WTC11 (cell line): ENCODE data around the gene ALDOA. TPM values are rescaled to one million over a fixed set of nuclear protein-coding genes. Genes with fewer than 3 reads are reported as not detected.
A peak's percentile ranks its signal among the peaks of the same experiment; 100 is the strongest.

Experiments
- ATAC-seq: fragments of 200-7000 bp; cut with Tn5 transposase; 2 replicates; pipeline ENCODE4 v1.10.0; 2021; ENCODE audit warnings: mild to moderate bottlenecking, moderate library complexity
- CTCF ChIA-PET: fragments of 300-600 bp; sonication (Branson Sonifier 250); formaldehyde crosslinking; loops from one replicate; lab custom pipeline; 2021; ENCODE audit warnings: antibody characterized with exemption; lab: Charles Lee
- POLR2A ChIA-PET: fragments of 350-600 bp; sonication (Branson Sonifier 250); formaldehyde crosslinking; loops from one replicate; lab custom pipeline; 2021; ENCODE audit warnings: antibody characterized with exemption; lab: Charles Lee
- DNase-seq: peaks from one replicate; pipeline ENCODE4 v3.0.0; 2021; ENCODE audit warnings: low spot score
- H3K27ac Mint-ChIP-seq: 2 replicates; pipeline ENCODE4 v1.8.0; 2021; ENCODE audit warnings: mixed read lengths
- H3K27me3 Mint-ChIP-seq: 2 replicates; pipeline ENCODE4 v1.8.0; 2021; ENCODE audit warnings: low read depth, mild to moderate bottlenecking, moderate library complexity, mixed read lengths
- H3K36me3 Mint-ChIP-seq: 2 replicates; pipeline ENCODE4 v1.8.0; 2021; ENCODE audit warnings: mixed read lengths
- H3K4me1 Mint-ChIP-seq: 2 replicates; pipeline ENCODE4 v1.8.0; 2022; ENCODE audit warnings: mixed read lengths
- H3K4me3 Mint-ChIP-seq: 2 replicates; pipeline ENCODE4 v1.8.0; 2021; ENCODE audit warnings: mild to moderate bottlenecking, moderate library complexity, mixed read lengths
- H3K9me3 Mint-ChIP-seq: 2 replicates; pipeline ENCODE4 v1.8.0; 2021; ENCODE audit warnings: mixed read lengths
- ATF2 ChIP-seq: sonication (generic); formaldehyde crosslinking; IDR thresholded peaks from 2 replicates; pipeline ENCODE4 v1.8.1; 2022; ENCODE audit warnings: low read depth, missing genetic modification reagents, borderline replicate concordance
- CREB1 ChIP-seq: sonication (generic); formaldehyde crosslinking; IDR thresholded peaks from 2 replicates; pipeline ENCODE4 v1.8.0; 2023; ENCODE audit warnings: mild to moderate bottlenecking, missing genetic modification reagents
- E2F5 ChIP-seq: sonication (generic); formaldehyde crosslinking; IDR thresholded peaks from 2 replicates; pipeline ENCODE4 v1.8.1; 2022; ENCODE audit warnings: mild to moderate bottlenecking, moderate library complexity, missing genetic modification reagents
- ELF4 ChIP-seq: sonication (generic); formaldehyde crosslinking; IDR thresholded peaks from 2 replicates; pipeline ENCODE4 v1.8.1; 2022; ENCODE audit warnings: low read depth, mild to moderate bottlenecking, moderate library complexity, missing genetic modification reagents
- ETV6 ChIP-seq: sonication (generic); formaldehyde crosslinking; IDR thresholded peaks from 2 replicates; pipeline ENCODE4 v1.8.1; 2022; ENCODE audit warnings: mild to moderate bottlenecking, missing genetic modification reagents
- FOXK1 ChIP-seq: sonication (generic); formaldehyde crosslinking; IDR thresholded peaks from 2 replicates; pipeline ENCODE4 v1.8.0; 2022; ENCODE audit warnings: mild to moderate bottlenecking, moderate library complexity, missing genetic modification reagents
- IRF2 ChIP-seq: sonication (generic); formaldehyde crosslinking; IDR thresholded peaks from 2 replicates; pipeline ENCODE4 v1.8.0; 2022; ENCODE audit warnings: low read depth, missing genetic modification reagents, borderline replicate concordance
- JUN ChIP-seq: sonication (generic); formaldehyde crosslinking; IDR thresholded peaks from 2 replicates; pipeline ENCODE4 v1.8.0; 2023; ENCODE audit warnings: mild to moderate bottlenecking, missing genetic modification reagents
- MYBL2 ChIP-seq: sonication (generic); formaldehyde crosslinking; IDR thresholded peaks from 2 replicates; pipeline ENCODE4 v1.8.1; 2023; ENCODE audit warnings: mild to moderate bottlenecking, moderate library complexity, missing genetic modification reagents
- NFATC4 ChIP-seq: fragments of 250-450 bp; sonication (Bioruptor Pico); IDR thresholded peaks from 2 replicates; pipeline ENCODE4 v1.9.0; 2021; ENCODE audit warnings: mild to moderate bottlenecking
- NR3C1 ChIP-seq: sonication (generic); formaldehyde crosslinking; conservative IDR thresholded peaks from 2 replicates; pipeline ENCODE4 v1.8.1; 2023; ENCODE audit warnings: low read depth, mild to moderate bottlenecking, missing genetic modification reagents
- TP53 ChIP-seq: sonication (generic); formaldehyde crosslinking; IDR thresholded peaks from 2 replicates; pipeline ENCODE4 v1.8.1; 2023; ENCODE audit warnings: mild to moderate bottlenecking, missing genetic modification reagents
- ZBTB21 ChIP-seq: sonication (generic); formaldehyde crosslinking; IDR thresholded peaks from 2 replicates; pipeline ENCODE4 v1.8.1; 2023; ENCODE audit warnings: mild to moderate bottlenecking, missing genetic modification reagents, borderline replicate concordance
- ZMAT4 ChIP-seq: fragments of 250-450 bp; sonication (Bioruptor Pico); IDR thresholded peaks from 2 replicates; pipeline ENCODE4 v1.9.0; 2021; ENCODE audit warnings: mild to moderate bottlenecking
- ZNF138 ChIP-seq: sonication (generic); formaldehyde crosslinking; conservative IDR thresholded peaks from 2 replicates; pipeline ENCODE4 v1.8.1; 2022; ENCODE audit warnings: mild to moderate bottlenecking, moderate library complexity, missing genetic modification reagents
- ZNF263 ChIP-seq: sonication (generic); formaldehyde crosslinking; IDR thresholded peaks from 2 replicates; pipeline ENCODE4 v1.8.1; 2022; ENCODE audit warnings: low read depth, mild to moderate bottlenecking, moderate library complexity, missing genetic modification reagents
- ZNF396 ChIP-seq: fragments of 250-450 bp; sonication (Bioruptor Pico); IDR thresholded peaks from 2 replicates; pipeline ENCODE4 v1.8.0; 2021; ENCODE audit warnings: mild to moderate bottlenecking, moderate library complexity, borderline replicate concordance
- ZNF423 ChIP-seq: fragments of 250-450 bp; sonication (Bioruptor Pico); IDR thresholded peaks from 2 replicates; pipeline ENCODE4 v2.1.2; 2022; ENCODE audit warnings: mild to moderate bottlenecking, moderate library complexity
- total RNA-seq: library from RNA; stranded (reverse); gene quantifications from 3 replicates; pipeline ENCODE4 v1.2.3, GENCODE V29; 2021
- TF ChIP-seq, protein P1 (sequence below): sonication (generic); formaldehyde crosslinking; IDR thresholded peaks from 2 replicates; pipeline ENCODE4 v1.8.1; 2023; ENCODE audit warnings: mild to moderate bottlenecking, missing genetic modification reagents, borderline replicate concordance
- TF ChIP-seq, protein P2 (sequence below): sonication (generic); formaldehyde crosslinking; IDR thresholded peaks from 2 replicates; pipeline ENCODE4 v1.8.0; 2022; ENCODE audit warnings: missing genetic modification reagents
- TF ChIP-seq, protein P3 (sequence below): sonication (generic); formaldehyde crosslinking; conservative IDR thresholded peaks from 2 replicates; pipeline ENCODE4 v1.8.1; 2022; ENCODE audit warnings: mild to moderate bottlenecking, missing genetic modification reagents

The ALDOA gene
- total RNA-seq, 1 experiment from 2014 or later: 1,537 TPM

DNA sequence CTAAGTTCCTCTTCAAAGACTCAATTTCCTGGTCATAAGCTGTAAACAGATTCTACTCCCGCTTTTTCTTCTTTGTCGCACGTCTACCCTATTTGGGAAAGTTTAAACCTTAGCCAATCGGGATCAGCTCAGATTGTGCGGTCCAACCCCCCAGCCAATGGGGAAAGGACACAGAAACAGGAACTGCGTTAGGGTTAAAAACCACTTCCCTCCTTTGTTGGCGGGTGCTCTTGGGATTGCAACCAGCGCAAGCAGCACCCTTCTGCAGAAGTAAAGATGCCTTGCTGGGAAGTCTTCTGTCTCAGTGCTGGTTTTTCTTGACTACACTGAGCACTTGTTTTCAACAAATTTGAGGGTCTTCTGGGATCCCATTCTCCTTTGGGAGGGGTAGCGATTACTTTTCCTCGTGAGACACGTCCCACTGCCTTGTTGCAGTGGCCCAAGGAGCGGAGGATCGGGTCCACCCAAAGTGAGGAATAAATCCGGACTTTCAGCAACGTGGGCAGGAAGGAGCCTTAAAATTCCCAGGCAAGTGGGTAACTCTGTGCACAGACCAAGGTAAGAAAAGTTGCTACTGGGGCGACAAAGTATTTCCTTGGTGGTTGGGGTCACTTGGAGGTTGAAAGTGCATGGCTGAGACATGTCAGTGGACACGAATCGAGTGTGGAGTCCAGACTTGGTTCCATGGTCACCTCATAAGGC, 31.5 kb downstream of the ALDOA start:
- TF ChIP-seq NFATC4 (CRISPR knock-in tag) (no peak), ZBTB21 (CRISPR knock-in tag) (0 out of 2 replicates have a peak, but pooled peaks have one; percentile 22)
- ChIA-PET CTCF (interaction anchor here (0.8 to 4.2 kb wide), 6 partner anchors 15 to 519 kb away, joined by 3 to 33 read pairs (median 4); partner anchors contain the start of genes ALDOA and DCTPP1), POLR2A (interaction anchor here (0.6 to 1.2 kb wide), 2 partner anchors 32 to 417 kb away, joined by 3 to 9 read pairs; partner anchors contain the start of gene ALDOA)
- peaks cover 16% of the 10 kb centered on the region for H3K27me3 Mint-ChIP-seq
- peak; percentile 40 for DNase-seq
- peak overlapping the region; percentile 80 for H3K4me3 Mint-ChIP-seq
- H3K36me3 Mint-ChIP-seq: peaks cover 29% of the 10 kb centered on the region
- peak overlapping the region; percentile 96 for H3K27ac Mint-ChIP-seq
- ATAC-seq: peak; percentile 8
- H3K9me3 Mint-ChIP-seq: peaks cover 22% of the 10 kb centered on the region
- H3K4me1 Mint-ChIP-seq: peaks cover 19% of the 10 kb centered on the region

DNA sequence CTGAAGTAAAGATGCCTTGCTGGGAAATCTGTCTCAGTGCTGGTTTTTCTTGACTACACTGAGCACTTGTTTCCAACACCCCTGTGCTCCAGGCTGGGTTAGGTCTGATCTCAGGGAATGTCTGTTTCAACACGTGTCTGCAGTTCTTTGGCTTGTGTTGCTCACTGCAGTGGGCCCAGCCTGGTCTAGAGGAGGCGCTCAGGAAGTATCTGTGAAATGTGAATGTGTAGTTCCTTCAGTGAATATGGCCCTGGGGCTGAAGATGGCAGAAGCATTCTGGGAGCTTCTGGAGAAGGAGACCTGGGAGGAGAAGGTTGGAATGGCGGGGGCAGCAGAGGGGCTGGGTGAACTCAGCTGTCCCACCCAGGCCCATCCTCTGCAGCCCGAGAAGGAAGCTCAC, 38.5 kb downstream of the ALDOA start:
- Mint-ChIP-seq H3K36me3 (peaks cover 6% of the 10 kb centered on the region), H3K4me3 (no peak overlapping the region), H3K9me3 (no peaks in the 10 kb centered on the region), H3K27me3 (no peaks in the 10 kb centered on the region), H3K27ac (no peak overlapping the region), H3K4me1 (no peaks in the 10 kb centered on the region)
- no peak for TF ChIP-seq E2F5
- no peak for TF ChIP-seq ZNF423 (CRISPR knock-in tag)
- TF ChIP-seq TP53 (CRISPR knock-in tag): no peak
- TF ChIP-seq JUN (CRISPR knock-in tag): no peak
- no peak for TF ChIP-seq CREB1 (CRISPR knock-in tag)
- TF ChIP-seq ELF4 (CRISPR knock-in tag): no peak
- TF ChIP-seq, protein P1, sequence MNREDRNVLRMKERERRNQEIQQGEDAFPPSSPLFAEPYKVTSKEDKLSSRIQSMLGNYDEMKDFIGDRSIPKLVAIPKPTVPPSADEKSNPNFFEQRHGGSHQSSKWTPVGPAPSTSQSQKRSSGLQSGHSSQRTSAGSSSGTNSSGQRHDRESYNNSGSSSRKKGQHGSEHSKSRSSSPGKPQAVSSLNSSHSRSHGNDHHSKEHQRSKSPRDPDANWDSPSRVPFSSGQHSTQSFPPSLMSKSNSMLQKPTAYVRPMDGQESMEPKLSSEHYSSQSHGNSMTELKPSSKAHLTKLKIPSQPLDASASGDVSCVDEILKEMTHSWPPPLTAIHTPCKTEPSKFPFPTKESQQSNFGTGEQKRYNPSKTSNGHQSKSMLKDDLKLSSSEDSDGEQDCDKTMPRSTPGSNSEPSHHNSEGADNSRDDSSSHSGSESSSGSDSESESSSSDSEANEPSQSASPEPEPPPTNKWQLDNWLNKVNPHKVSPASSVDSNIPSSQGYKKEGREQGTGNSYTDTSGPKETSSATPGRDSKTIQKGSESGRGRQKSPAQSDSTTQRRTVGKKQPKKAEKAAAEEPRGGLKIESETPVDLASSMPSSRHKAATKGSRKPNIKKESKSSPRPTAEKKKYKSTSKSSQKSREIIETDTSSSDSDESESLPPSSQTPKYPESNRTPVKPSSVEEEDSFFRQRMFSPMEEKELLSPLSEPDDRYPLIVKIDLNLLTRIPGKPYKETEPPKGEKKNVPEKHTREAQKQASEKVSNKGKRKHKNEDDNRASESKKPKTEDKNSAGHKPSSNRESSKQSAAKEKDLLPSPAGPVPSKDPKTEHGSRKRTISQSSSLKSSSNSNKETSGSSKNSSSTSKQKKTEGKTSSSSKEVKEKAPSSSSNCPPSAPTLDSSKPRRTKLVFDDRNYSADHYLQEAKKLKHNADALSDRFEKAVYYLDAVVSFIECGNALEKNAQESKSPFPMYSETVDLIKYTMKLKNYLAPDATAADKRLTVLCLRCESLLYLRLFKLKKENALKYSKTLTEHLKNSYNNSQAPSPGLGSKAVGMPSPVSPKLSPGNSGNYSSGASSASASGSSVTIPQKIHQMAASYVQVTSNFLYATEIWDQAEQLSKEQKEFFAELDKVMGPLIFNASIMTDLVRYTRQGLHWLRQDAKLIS (CRISPR knock-in tag): no peak
- TF ChIP-seq ZNF138 (CRISPR knock-in tag): no peak
- no peak for TF ChIP-seq ZBTB21 (CRISPR knock-in tag)
- TF ChIP-seq ATF2 (CRISPR knock-in tag): no peak
- TF ChIP-seq ZMAT4: no peak
- no peak for TF ChIP-seq ETV6 (CRISPR knock-in tag)
- no peak for TF ChIP-seq FOXK1 (CRISPR knock-in tag)
- no peak for TF ChIP-seq IRF2 (CRISPR knock-in tag)
- TF ChIP-seq, protein P2, sequence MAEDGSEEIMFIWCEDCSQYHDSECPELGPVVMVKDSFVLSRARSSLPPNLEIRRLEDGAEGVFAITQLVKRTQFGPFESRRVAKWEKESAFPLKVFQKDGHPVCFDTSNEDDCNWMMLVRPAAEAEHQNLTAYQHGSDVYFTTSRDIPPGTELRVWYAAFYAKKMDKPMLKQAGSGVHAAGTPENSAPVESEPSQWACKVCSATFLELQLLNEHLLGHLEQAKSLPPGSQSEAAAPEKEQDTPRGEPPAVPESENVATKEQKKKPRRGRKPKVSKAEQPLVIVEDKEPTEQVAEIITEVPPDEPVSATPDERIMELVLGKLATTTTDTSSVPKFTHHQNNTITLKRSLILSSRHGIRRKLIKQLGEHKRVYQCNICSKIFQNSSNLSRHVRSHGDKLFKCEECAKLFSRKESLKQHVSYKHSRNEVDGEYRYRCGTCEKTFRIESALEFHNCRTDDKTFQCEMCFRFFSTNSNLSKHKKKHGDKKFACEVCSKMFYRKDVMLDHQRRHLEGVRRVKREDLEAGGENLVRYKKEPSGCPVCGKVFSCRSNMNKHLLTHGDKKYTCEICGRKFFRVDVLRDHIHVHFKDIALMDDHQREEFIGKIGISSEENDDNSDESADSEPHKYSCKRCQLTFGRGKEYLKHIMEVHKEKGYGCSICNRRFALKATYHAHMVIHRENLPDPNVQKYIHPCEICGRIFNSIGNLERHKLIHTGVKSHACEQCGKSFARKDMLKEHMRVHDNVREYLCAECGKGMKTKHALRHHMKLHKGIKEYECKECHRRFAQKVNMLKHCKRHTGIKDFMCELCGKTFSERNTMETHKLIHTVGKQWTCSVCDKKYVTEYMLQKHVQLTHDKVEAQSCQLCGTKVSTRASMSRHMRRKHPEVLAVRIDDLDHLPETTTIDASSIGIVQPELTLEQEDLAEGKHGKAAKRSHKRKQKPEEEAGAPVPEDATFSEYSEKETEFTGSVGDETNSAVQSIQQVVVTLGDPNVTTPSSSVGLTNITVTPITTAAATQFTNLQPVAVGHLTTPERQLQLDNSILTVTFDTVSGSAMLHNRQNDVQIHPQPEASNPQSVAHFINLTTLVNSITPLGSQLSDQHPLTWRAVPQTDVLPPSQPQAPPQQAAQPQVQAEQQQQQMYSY (CRISPR knock-in tag): no peak
- no peak for TF ChIP-seq ZNF396 (CRISPR knock-in tag)
- TF ChIP-seq, protein P3, sequence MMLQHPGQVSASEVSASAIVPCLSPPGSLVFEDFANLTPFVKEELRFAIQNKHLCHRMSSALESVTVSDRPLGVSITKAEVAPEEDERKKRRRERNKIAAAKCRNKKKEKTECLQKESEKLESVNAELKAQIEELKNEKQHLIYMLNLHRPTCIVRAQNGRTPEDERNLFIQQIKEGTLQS (CRISPR knock-in tag): no peak
- no peak for TF ChIP-seq MYBL2 (CRISPR knock-in tag)
- no peak for TF ChIP-seq NR3C1 (CRISPR knock-in tag)
- TF ChIP-seq ZNF263 (CRISPR knock-in tag): no peak
- DNase-seq (no peak), ATAC-seq (no peak)
- CTCF ChIA-PET: interaction anchor here (1.1 to 4.5 kb wide), 3 partner anchors 9 to 13 kb away, joined by 3 to 33 read pairs (median 4); partner anchors contain the start of genes GDPD3 and TBX6
- POLR2A ChIA-PET: no interaction called here
